ENCODE data around the gene SLC6A8.
"Not testable (repeated sequence)": the region's sequence is repeated elsewhere in the genome, so short reads cannot be mapped to it uniquely, and the experiment has no call there.

SLC6A8 gene

GRCh38 chrX:153736871-153737441 is 49.2 kb downstream of the SLC6A8 start:
- TF ChIP-seq CTCF (conservative IDR thresholded peaks at IDR 0.05) = no peak

DNA sequence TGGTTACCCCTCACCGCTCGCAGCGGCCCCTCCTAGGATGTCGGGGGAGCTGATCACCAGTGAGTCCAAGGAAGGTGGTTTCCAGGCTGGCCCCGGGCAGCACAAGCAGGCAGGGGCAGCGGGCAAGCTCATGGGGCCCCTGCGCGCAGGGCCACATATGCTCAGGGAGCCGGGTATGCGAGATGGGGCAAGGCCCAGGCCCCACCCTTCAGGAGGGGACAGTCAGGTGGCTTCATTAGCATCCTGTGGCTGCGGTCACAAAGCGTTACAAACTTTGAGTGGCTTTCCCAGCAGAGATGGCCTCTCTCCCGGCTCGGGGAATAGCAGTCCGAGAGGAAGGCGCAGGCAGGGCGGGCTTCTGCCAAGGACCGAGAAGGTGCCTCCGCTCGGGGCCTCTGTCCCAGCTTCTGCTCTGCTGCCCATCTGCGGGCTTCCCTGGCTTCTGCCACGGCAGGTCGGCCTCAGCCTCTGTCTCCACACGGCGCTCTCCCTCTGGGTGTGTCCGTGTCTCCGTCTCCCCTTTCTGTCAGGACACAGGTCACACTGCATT is 50.4 kb downstream of the SLC6A8 start:
- TF ChIP-seq CTCF (conservative IDR thresholded peaks at IDR 0.05) = no peak

More at GRCh38 chrX:153736871-153737441, 49.2 kb downstream of the SLC6A8 start:
- no peak overlapping the region for H3K27ac ChIP-seq

GRCh38 chrX:153739754-153740486 is 52.2 kb downstream of the SLC6A8 start:
- TF ChIP-seq CTCF (conservative IDR thresholded peaks at IDR 0.05) = no peak
- no peak overlapping the region for H3K27ac ChIP-seq

More for the DNA sequence above, 50.4 kb downstream of the SLC6A8 start:
- no peak overlapping the region for H3K27ac ChIP-seq

- no peak for TF ChIP-seq CTCF (conservative IDR thresholded peaks at IDR 0.05)
- no peak overlapping the region for H3K27ac ChIP-seq
Measured at GRCh38 chrX:153740631-153741222, 53.0 kb downstream of the SLC6A8 start.

GRCh38 chrX:153741446-153741845 is 53.7 kb downstream of the SLC6A8 start:
- no peak overlapping the region for H3K27ac ChIP-seq
- TF ChIP-seq CTCF (conservative IDR thresholded peaks at IDR 0.05) = no peak

GRCh38 chrX:153742111-153742510 is 54.4 kb downstream of the SLC6A8 start:
- H3K27ac ChIP-seq = not testable (repeated sequence)

DNA sequence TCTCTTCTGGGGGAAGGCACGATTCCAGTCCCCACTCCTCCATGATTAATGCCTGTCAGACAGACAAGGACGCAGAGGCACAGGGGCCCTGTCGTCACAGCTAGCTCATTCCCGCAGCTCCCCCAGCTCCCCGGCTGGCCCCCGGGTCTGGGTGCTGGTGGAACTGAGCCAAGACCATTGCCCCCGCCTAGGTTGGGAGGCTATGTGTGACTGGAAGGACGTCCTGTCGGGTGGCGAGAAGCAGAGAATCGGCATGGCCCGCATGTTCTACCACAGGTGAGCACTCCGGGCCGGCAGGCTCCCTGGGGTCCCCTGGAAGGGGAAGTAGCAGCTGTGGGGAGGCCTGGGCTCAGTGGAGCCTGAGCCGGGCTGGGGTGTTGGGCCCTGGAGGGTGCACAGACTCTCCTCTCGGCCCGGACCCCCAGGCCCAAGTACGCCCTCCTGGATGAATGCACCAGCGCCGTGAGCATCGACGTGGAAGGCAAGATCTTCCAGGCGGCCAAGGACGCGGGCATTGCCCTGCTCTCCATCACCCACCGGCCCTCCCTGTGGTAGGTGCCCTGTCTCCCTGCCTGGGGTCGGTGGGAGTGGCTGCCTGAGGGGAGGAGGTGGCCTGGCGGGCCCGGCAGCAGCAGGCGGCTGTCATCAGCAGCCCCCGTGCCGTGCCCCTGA is 55.2 kb downstream of the SLC6A8 start:
- H3K27ac ChIP-seq = not testable (repeated sequence)

GRCh38 chrX:153743468-153744209 is 55.9 kb downstream of the SLC6A8 start:
- H3K27ac ChIP-seq = not testable (repeated sequence)

Measured in VCaP (cell line).